ENCODE measurements around the gene SHPK.

- TF ChIP-seq POLR2AphosphoS5 (IDR thresholded peaks at IDR 0.05) (no peak), CTCF (IDR thresholded peaks at IDR 0.05) (no peak)
Observed at GRCh38 chr17:3647251-3647650, 11.2 kb upstream of the SHPK start.

Data from upper lobe of left lung (tissue), 4 donors.